Karpas-422 (cell line): ENCODE measurements around the gene EFCAB11. TPM values are rescaled to one million over a fixed set of nuclear protein-coding genes. Genes with fewer than 3 reads are reported as not detected.

ENCODE experiments used
- DNase-seq: peaks from one replicate; pipeline ENCODE4 v3.0.0-alpha.2; 2015
- H2AFZ ChIP-seq: fragments of 200-600 bp; sonication (generic); 2 replicates; pipeline ENCODE4 v1.6.1; 2014; ENCODE audit warnings: antibody characterized with exemption, low read length, mixed read lengths
- H3K27ac ChIP-seq: fragments of 200-600 bp; sonication (generic); 2 replicates; pipeline ENCODE4 v1.5.1; 2014; ENCODE audit warnings: mild to moderate bottlenecking, low read length, moderate library complexity
- H3K27me3 ChIP-seq: fragments of 200-600 bp; sonication (generic); 2 replicates; pipeline ENCODE4 v1.6.1; 2014; ENCODE audit warnings: low read length, mixed read lengths
- H3K36me3 ChIP-seq: fragments of 200-600 bp; sonication (generic); 2 replicates; pipeline ENCODE4 v1.6.1; 2014; ENCODE audit warnings: low read length, mixed read lengths; ENCODE audit not compliant: insufficient read depth
- H3K4me1 ChIP-seq: fragments of 200-600 bp; sonication (generic); 2 replicates; pipeline ENCODE4 v1.6.1; 2014; ENCODE audit warnings: mild to moderate bottlenecking, low read length, mixed read lengths
- H3K4me2 ChIP-seq: fragments of 200-600 bp; sonication (generic); 2 replicates; pipeline ENCODE4 v1.6.1; 2014; ENCODE audit warnings: low read length, low read depth, mild to moderate bottlenecking; ENCODE audit not compliant: poor library complexity, severe bottlenecking
- H3K4me3 ChIP-seq: fragments of 200-600 bp; sonication (generic); 2 replicates; pipeline ENCODE4 v1.5.1; 2014; ENCODE audit warnings: mild to moderate bottlenecking, antibody characterized with exemption, low read length, mixed read lengths
- H3K79me2 ChIP-seq: fragments of 200-600 bp; sonication (generic); 2 replicates; pipeline ENCODE4 v1.6.1; 2014; ENCODE audit warnings: mild to moderate bottlenecking, low read length, mixed read lengths
- H3K9ac ChIP-seq: fragments of 200-600 bp; sonication (generic); 2 replicates; pipeline ENCODE4 v1.6.0; 2014; ENCODE audit warnings: low read length
- H3K9me2 ChIP-seq: fragments of 200-600 bp; sonication (generic), shearing (Covaris generic); replicated peaks from 2 replicates; pipeline ENCODE4 v1.6.0; 2014; ENCODE audit warnings: mild to moderate bottlenecking, low read length, moderate library complexity; ENCODE audit not compliant: insufficient read depth
- H3K9me3 ChIP-seq: fragments of 300-700, 200-600 bp; sonication (generic); 2 replicates; pipeline ENCODE4 v1.6.1; 2014; ENCODE audit warnings: low read length, mixed read lengths
- H4K20me1 ChIP-seq: fragments of 200-600 bp; sonication (generic); 2 replicates; pipeline ENCODE4 v1.6.1; 2014; ENCODE audit warnings: mild to moderate bottlenecking, antibody characterized with exemption, low read length, low read depth; ENCODE audit not compliant: insufficient read depth
- total RNA-seq: library from RNA; depleted of rRNA; stranded (reverse); fragments of >200 nt; shearing (Covaris generic); gene quantifications from 2 replicates; pipeline ENCODE4 v1.2.3, GENCODE V29; 2014; ENCODE audit warnings: low replicate concordance

The EFCAB11 gene
- total RNA-seq, 1 experiment from 2014 or later, result 43.3 TPM

- H2AFZ ChIP-seq, result no peak overlapping the region
- no peaks in the 10 kb centered on the region for H3K9me2 ChIP-seq
- H3K4me2 ChIP-seq, result no peak overlapping the region
- no peak overlapping the region for H3K9ac ChIP-seq
- H3K79me2 ChIP-seq, result no peaks in the 10 kb centered on the region
- H3K27ac ChIP-seq, result no peak overlapping the region
- H3K4me3 ChIP-seq, result no peak overlapping the region
- H3K36me3 ChIP-seq, result no peaks in the 10 kb centered on the region
- H3K4me1 ChIP-seq, result peaks cover 8% of the 10 kb centered on the region
- no peaks in the 10 kb centered on the region for H3K9me3 ChIP-seq
- H3K27me3 ChIP-seq, result no peaks in the 10 kb centered on the region; the same call in 1 of the 2 replicates
- DNase-seq, result no peak
- H4K20me1 ChIP-seq, result no peaks in the 10 kb centered on the region
Measured at GRCh38 chr14:89765346-89765745, 189.2 kb downstream of the EFCAB11 start.

- Histone ChIP-seq H3K27me3 (no peaks in the 10 kb centered on the region; the same call in 1 of the 2 replicates), H2AFZ (no peak overlapping the region), H3K4me3 (no peak overlapping the region), H3K4me2 (no peak overlapping the region), H3K9me3 (no peaks in the 10 kb centered on the region), H3K9me2 (no peaks in the 10 kb centered on the region), H3K27ac (no peak overlapping the region), H3K79me2 (no peaks in the 10 kb centered on the region), H3K4me1 (no peaks in the 10 kb centered on the region), H4K20me1 (no peaks in the 10 kb centered on the region), H3K9ac (no peak overlapping the region), H3K36me3 (no peaks in the 10 kb centered on the region)
- DNase-seq, result no peak
Measured at GRCh38 chr14:89760086-89760485, 194.4 kb downstream of the EFCAB11 start.

- no peak overlapping the region for H3K27ac ChIP-seq
- no peak overlapping the region for H3K9ac ChIP-seq
- H3K9me2 ChIP-seq, result no peaks in the 10 kb centered on the region
- H3K4me2 ChIP-seq, result no peak overlapping the region
- H3K79me2 ChIP-seq, result no peaks in the 10 kb centered on the region
- H2AFZ ChIP-seq, result no peak overlapping the region
- H3K27me3 ChIP-seq, result no peaks in the 10 kb centered on the region
- no peaks in the 10 kb centered on the region for H3K4me1 ChIP-seq
- H3K9me3 ChIP-seq, result no peaks in the 10 kb centered on the region
- no peaks in the 10 kb centered on the region for H3K36me3 ChIP-seq
- H4K20me1 ChIP-seq, result no peaks in the 10 kb centered on the region
- no peak for DNase-seq
- no peak overlapping the region for H3K4me3 ChIP-seq
Measured at GRCh38 chr14:89757313-89757939, 197.1 kb downstream of the EFCAB11 start.

GRCh38 chr14:89755816-89756215 lies 198.7 kb downstream of the EFCAB11 start:
- H3K9me2 ChIP-seq, result no peaks in the 10 kb centered on the region
- no peak overlapping the region for H2AFZ ChIP-seq
- no peaks in the 10 kb centered on the region for H3K36me3 ChIP-seq
- no peaks in the 10 kb centered on the region for H3K9me3 ChIP-seq
- no peaks in the 10 kb centered on the region for H3K4me1 ChIP-seq
- H3K4me2 ChIP-seq, result no peak overlapping the region
- no peak overlapping the region for H3K9ac ChIP-seq
- no peaks in the 10 kb centered on the region for H3K27me3 ChIP-seq
- no peak overlapping the region for H3K27ac ChIP-seq
- no peak overlapping the region for H3K4me3 ChIP-seq
- no peaks in the 10 kb centered on the region for H3K79me2 ChIP-seq
- DNase-seq, result no peak
- no peaks in the 10 kb centered on the region for H4K20me1 ChIP-seq

GRCh38 chr14:89753828-89754412 lies 200.6 kb downstream of the EFCAB11 start:
- H3K36me3 ChIP-seq, result no peaks in the 10 kb centered on the region
- no peaks in the 10 kb centered on the region for H4K20me1 ChIP-seq
- no peak overlapping the region for H3K9ac ChIP-seq
- no peak overlapping the region for H3K4me3 ChIP-seq
- no peak overlapping the region for H2AFZ ChIP-seq
- no peak for DNase-seq
- no peaks in the 10 kb centered on the region for H3K79me2 ChIP-seq
- no peaks in the 10 kb centered on the region for H3K4me1 ChIP-seq
- no peaks in the 10 kb centered on the region for H3K27me3 ChIP-seq
- H3K4me2 ChIP-seq, result no peak overlapping the region
- no peaks in the 10 kb centered on the region for H3K9me2 ChIP-seq
- no peak overlapping the region for H3K27ac ChIP-seq
- no peaks in the 10 kb centered on the region for H3K9me3 ChIP-seq

- H3K79me2 ChIP-seq, result no peaks in the 10 kb centered on the region
- no peaks in the 10 kb centered on the region for H3K9me2 ChIP-seq
- H2AFZ ChIP-seq, result no peak overlapping the region
- H3K4me3 ChIP-seq, result no peak overlapping the region
- no peak for DNase-seq
- H3K4me1 ChIP-seq, result no peaks in the 10 kb centered on the region
- H3K9ac ChIP-seq, result no peak overlapping the region
- no peak overlapping the region for H3K27ac ChIP-seq
- H3K9me3 ChIP-seq, result 0 out of 2 replicates have a peak, but pooled peaks cover 3% of the 10 kb centered on the region
- no peaks in the 10 kb centered on the region for H3K36me3 ChIP-seq
- no peaks in the 10 kb centered on the region for H4K20me1 ChIP-seq
- H3K27me3 ChIP-seq, result no peaks in the 10 kb centered on the region
- H3K4me2 ChIP-seq, result no peak overlapping the region
Measured at GRCh38 chr14:89750908-89751392, 203.6 kb downstream of the EFCAB11 start.

GRCh38 chr14:89750281-89750755 lies 204.2 kb downstream of the EFCAB11 start:
- Histone ChIP-seq H3K27ac (no peak overlapping the region), H3K9ac (no peak overlapping the region), H3K9me2 (no peaks in the 10 kb centered on the region), H3K4me2 (no peak overlapping the region), H3K79me2 (no peaks in the 10 kb centered on the region), H4K20me1 (no peaks in the 10 kb centered on the region), H3K4me3 (no peak overlapping the region), H2AFZ (no peak overlapping the region), H3K36me3 (no peaks in the 10 kb centered on the region), H3K4me1 (no peaks in the 10 kb centered on the region), H3K27me3 (no peaks in the 10 kb centered on the region), H3K9me3 (0 out of 2 replicates have a peak, but pooled peaks cover 3% of the 10 kb centered on the region)
- DNase-seq, result no peak

GRCh38 chr14:89748004-89748403 lies 206.5 kb downstream of the EFCAB11 start:
- Histone ChIP-seq H3K9ac (no peak overlapping the region), H3K27me3 (no peaks in the 10 kb centered on the region), H4K20me1 (no peaks in the 10 kb centered on the region), H2AFZ (no peak overlapping the region), H3K9me3 (0 out of 2 replicates have a peak, but pooled peaks cover 3% of the 10 kb centered on the region), H3K9me2 (no peaks in the 10 kb centered on the region), H3K36me3 (no peaks in the 10 kb centered on the region), H3K4me1 (no peaks in the 10 kb centered on the region), H3K79me2 (no peaks in the 10 kb centered on the region), H3K27ac (no peak overlapping the region), H3K4me2 (no peak overlapping the region), H3K4me3 (no peak overlapping the region)
- DNase-seq, result no peak
